ENCODE data around the gene ZNF239.
"Not testable (repeated sequence)": the region's sequence is repeated elsewhere in the genome, so short reads cannot be mapped to it uniquely, and the experiment has no call there.

The ZNF239 gene

DNA sequence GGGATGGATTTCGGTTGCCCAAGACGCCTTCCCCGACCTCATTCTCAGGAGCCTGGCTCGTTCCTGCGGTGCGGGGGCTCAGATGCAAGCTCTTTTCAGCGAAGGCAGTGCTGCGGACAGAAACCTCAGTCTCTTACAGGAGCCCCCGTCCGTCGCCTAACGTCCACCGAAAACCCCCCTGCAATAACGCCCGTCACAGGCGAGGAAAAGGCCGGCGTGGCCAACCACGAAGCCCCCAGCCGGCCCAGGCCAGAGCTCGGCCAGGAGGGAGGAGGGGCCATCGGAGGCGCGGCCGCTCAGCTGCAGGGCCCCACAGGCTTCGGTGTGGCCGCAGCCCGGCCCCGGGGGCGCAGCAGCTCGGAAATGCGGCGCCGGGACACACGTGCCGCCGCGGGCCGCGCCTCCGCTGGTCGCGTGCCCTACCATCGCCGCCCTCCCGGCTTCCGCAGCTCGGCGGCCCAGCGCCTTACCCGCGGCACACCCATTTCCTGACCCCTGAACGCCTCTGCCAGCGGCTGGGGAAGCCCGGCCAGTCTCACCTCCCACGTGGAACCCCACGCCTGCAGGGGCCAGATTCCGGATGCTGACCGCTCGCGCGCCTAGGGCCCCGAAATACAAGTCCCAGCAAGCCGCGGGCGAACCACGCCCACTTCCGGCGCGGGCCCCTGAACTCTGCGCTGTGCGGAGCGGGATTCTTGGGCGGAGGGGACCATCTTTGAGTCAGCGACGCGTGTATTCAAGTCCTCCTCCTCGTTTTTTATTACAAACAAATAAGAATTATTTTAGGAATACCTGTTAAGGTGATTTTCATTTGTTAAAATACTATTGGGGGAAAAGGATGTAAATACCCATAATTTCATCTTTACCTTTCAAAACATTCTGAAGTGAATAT lies at the start of gene ZNF239:
Gene ZNF239 (minus strand): TSS at position 616 of the 892 bp plus-strand sequence. CDS start 16,537 bp downstream, outside the sequence.
- peak; percentile 89 for DNase-seq (ENCODE audit: low spot score)

GRCh38 chr10:43623351-43623750 lies 48.9 kb upstream of the ZNF239 start:
- DNase-seq (ENCODE audit: low spot score), result no peak

DNA sequence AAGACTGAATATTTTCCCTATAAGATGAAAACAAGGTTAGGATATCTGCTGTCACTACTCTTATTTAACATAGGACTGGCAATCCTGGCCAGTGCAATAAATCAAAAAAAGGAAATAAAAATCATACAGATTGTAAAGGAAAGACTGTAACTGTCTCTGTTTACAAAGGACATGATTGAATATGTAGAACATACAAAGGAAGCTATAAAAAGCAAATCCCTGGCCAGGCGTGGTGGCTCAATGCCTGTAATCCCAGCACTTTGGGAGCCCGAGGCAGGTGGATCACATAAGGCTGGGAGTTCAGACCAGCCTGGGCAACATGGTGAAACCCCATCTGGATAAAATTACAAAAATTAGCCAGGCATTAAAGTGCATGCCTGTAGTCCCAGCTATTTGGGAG lies 47.6 kb upstream of the ZNF239 start:
- DNase-seq (ENCODE audit: low spot score), result no peak

DNA sequence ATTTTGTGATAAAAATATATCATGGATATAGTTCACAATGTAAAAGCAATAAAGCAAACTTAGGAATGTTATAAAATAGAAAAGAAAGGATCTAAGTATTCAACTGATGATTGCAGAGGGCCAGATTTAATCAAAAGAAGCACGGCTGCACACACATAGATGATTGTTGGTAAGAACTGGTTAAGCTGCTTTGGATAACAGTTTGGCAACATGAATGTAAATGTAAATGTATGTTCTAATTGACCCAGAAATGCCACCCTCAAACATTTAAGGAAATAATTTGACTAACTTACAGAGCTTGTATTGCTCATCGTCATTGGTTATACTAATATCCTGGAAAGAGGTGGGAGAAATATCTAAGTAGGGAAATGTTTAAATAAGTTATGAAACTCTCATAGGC lies 45.0 kb upstream of the ZNF239 start:
- DNase-seq (ENCODE audit: low spot score), result no peak

- DNase-seq (ENCODE audit: low spot score), result no peak
These were observed 42.4 kb upstream of the ZNF239 start for GRCh38 chr10:43616697-43617370.

GRCh38 chr10:43610636-43611035 lies 36.2 kb upstream of the ZNF239 start:
- DNase-seq (ENCODE audit: low spot score), result no peak

- DNase-seq (ENCODE audit: low spot score), result no peak
These were observed 32.8 kb upstream of the ZNF239 start for GRCh38 chr10:43607199-43607573.

DNA sequence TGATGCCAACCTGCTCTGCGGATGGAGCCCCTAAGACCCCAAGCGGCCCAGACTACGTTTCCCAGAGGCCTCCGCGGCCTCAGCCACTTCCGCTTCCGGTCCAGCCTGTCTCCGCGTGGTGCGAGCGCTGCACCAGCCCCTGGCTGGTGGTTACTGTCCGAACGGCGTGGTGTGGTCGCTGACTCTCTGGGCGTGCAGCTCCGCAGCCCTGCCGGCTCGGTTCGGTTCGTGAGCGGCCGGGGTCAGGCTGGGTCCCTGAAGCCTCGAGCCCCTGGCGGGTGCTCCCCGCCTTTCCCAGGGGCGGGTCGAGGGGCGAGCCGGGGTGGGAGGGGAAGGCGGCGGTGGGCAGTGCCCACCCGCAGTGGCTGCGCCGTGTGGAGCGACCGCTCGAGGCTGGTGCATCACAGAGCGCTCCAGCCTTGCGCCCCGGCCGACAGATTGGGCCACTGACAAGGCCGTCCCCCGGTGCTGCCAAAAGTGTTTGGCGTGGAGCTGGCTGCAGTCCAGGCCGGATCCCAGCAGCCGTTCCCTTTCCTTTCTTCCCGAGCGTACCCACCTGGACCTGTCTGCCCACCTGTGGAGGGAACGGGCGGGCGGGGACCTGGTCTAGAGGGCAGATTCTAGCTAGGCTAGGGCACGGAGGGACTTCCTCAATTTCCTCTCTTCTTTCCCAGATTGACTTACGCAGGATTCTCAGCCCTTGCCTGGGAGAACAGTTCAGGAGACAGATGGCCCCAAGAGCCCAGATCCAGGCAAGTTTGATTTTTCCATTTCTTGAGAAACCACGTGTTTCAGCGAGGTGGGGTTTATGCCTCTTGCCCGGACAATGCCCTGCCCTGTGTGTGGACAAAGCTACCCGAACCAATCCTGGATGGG lies 32.1 kb upstream of the ZNF239 start, which contains the start of gene ZNF485:
Gene ZNF485 (plus strand): TSS at position 116 of the 876 bp plus-strand sequence. CDS start 613 bp downstream, at position 729.
- DNase-seq (ENCODE audit: low spot score), result peak; percentile 90

DNA sequence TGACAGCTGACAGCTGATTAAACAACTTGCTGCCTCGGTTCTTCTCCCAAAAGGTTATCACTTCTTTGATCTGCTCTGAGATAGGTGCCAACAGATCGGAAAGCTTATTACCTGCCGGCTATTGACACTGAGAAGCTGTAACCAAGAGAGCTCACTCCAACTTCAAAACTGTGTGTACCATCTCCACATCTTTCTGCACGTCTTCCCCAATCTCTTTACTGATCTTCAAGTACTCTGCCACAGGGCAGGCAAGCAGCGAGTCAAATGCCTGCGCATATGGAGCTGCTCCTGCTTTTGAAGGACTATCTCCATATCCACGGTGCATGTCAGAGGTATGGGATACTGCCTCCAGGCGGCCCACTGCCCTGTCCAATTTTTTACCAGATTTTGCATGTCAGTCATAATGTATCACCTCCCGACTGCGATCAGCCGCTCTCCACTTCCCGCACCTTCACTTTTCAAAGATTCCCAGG lies 31.5 kb upstream of the ZNF239 start:
- DNase-seq (ENCODE audit: low spot score), result no peak

DNA sequence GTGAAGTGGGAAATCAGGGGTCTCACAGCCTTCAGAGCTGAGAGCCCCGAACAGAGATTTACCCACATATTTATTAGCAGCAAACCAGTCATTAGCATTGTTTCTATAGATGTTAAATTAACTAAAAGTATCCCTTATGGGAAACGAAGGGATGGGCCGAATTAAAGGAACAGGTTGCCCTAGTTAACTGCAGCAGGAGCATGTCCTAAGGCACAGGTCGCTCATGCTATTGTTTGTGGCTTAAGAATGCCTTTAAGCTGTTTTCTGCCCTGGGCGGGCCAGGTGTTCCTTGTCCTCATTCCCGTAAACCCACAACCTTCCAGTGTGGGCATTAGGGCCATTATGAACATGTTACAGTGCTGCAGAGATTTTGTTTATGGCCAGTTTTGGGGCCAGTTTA lies 27.2 kb upstream of the ZNF239 start:
- DNase-seq (ENCODE audit: low spot score), result not testable (repeated sequence)

GRCh38 chr10:43599333-43599732 lies 24.9 kb upstream of the ZNF239 start:
- DNase-seq (ENCODE audit: low spot score), result no peak

DNA sequence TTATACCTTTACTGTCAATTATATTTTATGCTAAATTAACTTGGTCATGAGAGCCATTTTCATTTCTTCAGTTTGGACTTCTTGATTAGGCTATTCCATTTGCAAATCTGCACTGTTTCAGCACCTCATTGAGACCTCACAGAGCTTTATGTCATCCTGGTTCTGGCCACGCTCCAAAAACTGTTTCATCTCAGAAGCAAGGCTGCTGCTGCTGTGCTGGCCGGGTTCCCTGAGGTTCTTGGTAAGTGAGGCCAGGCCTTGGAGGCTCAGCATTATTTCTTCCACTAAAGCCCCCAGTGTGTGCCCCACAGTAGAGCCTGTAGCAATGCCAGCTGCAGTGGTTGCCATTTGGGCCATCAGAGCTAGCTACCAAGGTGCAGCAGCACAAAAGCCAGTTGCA lies 24.0 kb upstream of the ZNF239 start:
- DNase-seq (ENCODE audit: low spot score), result no peak

GRCh38 chr10:43596546-43596945 lies 22.1 kb upstream of the ZNF239 start:
- DNase-seq (ENCODE audit: low spot score), result no peak

GRCh38 chr10:43595739-43596298 lies 21.4 kb upstream of the ZNF239 start:
- DNase-seq (ENCODE audit: low spot score), result no peak

GRCh38 chr10:43594944-43595589 lies 20.7 kb upstream of the ZNF239 start:
- DNase-seq (ENCODE audit: low spot score), result no peak

DNA sequence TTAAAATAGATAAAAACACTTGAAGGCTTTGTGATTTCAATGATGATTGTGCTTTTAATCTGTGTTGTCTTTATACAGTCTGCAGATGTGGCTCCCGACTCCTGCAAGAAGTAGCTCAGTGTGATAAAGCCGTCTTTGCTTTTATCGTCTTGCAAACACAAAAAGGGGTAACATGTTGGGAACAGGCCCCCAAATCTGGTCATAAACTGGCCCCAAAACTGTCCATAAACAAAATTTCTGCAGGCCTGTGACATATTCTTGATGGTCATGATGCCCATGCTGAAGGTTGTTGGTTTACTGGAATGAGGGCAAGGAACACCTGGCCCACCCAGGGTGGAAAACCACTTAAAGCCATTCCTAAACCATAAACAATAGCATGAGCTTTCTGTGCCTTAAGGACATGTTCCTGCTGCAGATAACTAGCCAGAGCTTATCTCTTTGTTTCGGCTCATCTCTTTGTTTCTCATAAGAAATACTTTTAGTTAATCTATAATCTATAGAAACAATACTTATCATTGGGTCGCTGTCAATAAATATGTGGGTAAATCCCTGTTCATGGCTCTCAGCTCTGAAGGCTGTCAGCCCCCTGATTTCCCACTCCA lies 17.0 kb upstream of the ZNF239 start:
- no peak for DNase-seq (ENCODE audit: low spot score)

DNA sequence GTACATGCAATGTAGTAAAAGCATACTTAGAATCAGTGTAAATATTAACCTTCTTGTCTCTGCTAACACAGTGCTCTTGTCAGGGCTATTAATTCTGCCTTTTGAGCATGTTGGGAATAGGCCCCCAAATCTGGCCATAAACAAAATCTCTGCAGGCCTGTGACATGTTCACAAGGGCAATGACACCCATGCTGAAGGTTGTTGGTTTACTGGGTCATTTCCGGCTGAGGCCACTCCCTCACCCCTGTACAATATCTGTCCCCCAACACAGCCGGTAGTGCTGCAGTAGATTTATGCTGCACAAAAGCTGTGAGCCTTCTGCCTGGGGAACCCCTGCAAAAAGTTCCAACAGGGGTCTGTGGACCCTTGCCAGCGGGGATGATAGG lies 12.3 kb upstream of the ZNF239 start:
- DNase-seq (ENCODE audit: low spot score), result not testable (repeated sequence)

GRCh38 chr10:43585981-43586729 lies 11.7 kb upstream of the ZNF239 start:
- no peak for DNase-seq (ENCODE audit: low spot score)

- DNase-seq (ENCODE audit: low spot score), result no peak
These were observed 10.6 kb upstream of the ZNF239 start for GRCh38 chr10:43585046-43585445.

DNA sequence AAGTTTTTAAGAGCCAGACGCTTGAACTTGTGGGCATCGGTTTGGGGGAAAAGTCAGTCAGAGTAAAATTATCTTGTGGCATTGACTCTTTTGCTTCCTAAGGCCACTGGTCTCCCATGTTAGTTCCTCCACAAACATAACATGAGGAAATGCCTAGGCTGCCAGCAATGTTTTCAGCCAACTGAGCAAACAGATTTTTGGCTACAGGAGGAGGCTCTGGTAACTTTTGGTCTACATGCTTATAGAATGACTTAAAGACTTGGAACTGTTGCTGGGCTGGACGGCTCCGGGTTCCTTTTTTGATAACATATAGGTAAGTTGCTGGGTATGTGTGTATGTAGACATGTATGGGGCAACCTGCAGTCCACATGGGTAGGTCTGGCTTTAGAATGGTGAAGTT lies 9.6 kb upstream of the ZNF239 start:
- DNase-seq (ENCODE audit: low spot score), result no peak

Data from iPS-NIHi11 (cell line).